Natural killer cell (primary cell): Measurements from ENCODE around the gene MYOF. TPM values are rescaled to one million over a fixed set of nuclear protein-coding genes. Genes with fewer than 3 reads are reported as not detected.

Experiments used
- ATAC-seq, 3 donors: fragments of 150-1000 bp in 2 of 3; fragments of 200-7000 bp in 1 of 3; cut with Tn5 transposase; 1 replicate in 1 of 3; 2 replicates in 2 of 3; pipeline ENCODE4 v1.10.0; 2021; ENCODE audit warnings: mild to moderate bottlenecking in 2 of 3, moderate library complexity in 2 of 3
- DNase-seq, 2 donors: peaks; one replicate each; pipeline versions ENCODE4 v3.0.0 to v3.0.0-alpha.2; 2013 to 2021; ENCODE audit warnings: mixed read lengths in 1 of 2
- H3K27ac ChIP-seq: one replicate; pipeline ENCODE4 v1.5.1; 2013; ENCODE audit warnings: mild to moderate bottlenecking, low read length
- H3K27me3 ChIP-seq: one replicate; pipeline ENCODE4 v1.6.1; 2013; ENCODE audit warnings: low read length; ENCODE audit not compliant: control insufficient read depth, insufficient read depth
- H3K36me3 ChIP-seq: one replicate; pipeline ENCODE4 v1.6.1; 2013; ENCODE audit warnings: low read length; ENCODE audit not compliant: control insufficient read depth, insufficient read depth
- H3K4me1 ChIP-seq: one replicate; pipeline ENCODE4 v1.6.1; 2013; ENCODE audit warnings: low read length; ENCODE audit not compliant: control insufficient read depth, insufficient read depth
- H3K4me3 ChIP-seq: one replicate; pipeline ENCODE4 v1.5.1; 2013; ENCODE audit warnings: low read length
- H3K9me3 ChIP-seq: one replicate; pipeline ENCODE4 v1.6.1; 2013; ENCODE audit warnings: low read length; ENCODE audit not compliant: control insufficient read depth, insufficient read depth
- H3K27ac Mint-ChIP-seq, 2 donors: one replicate each; pipeline ENCODE4 v1.8.0; 2022; ENCODE audit warnings: mild to moderate bottlenecking in 2 of 2, mixed read lengths in 2 of 2, moderate library complexity in 1 of 2
- H3K27me3 Mint-ChIP-seq, 2 donors: one replicate each; pipeline ENCODE4 v1.8.0; 2022; ENCODE audit warnings: low read depth in 2 of 2, mixed read lengths in 2 of 2
- H3K36me3 Mint-ChIP-seq: one replicate; pipeline ENCODE4 v1.8.0; 2022; ENCODE audit warnings: mixed read lengths
- H3K4me1 Mint-ChIP-seq, 2 donors: one replicate each; pipeline ENCODE4 v1.8.0; 2022; ENCODE audit warnings: mixed read lengths in 2 of 2
- H3K4me3 Mint-ChIP-seq: one replicate; pipeline ENCODE4 v1.8.0; 2022; ENCODE audit warnings: mild to moderate bottlenecking, moderate library complexity, mixed read lengths
- H3K9me3 Mint-ChIP-seq, 2 donors: one replicate each; pipeline ENCODE4 v1.8.0; 2022; ENCODE audit warnings: mixed read lengths in 2 of 2
- WGBS: methylation state at CpG from one replicate; pipeline ENCODE4 v1.1.7; 2013; ENCODE audit warnings: missing lambda C conversion rate; ENCODE audit not compliant: insufficient coverage; 5-methylcytosine and 5-hydroxymethylcytosine counted together
- intact Hi-C: fragments of 100-400 bp; cut with micrococcal nuclease; formaldehyde crosslinking; loops from one replicate; pipeline ENCODE4 v1.14.2; 2022
- total RNA-seq, 4 donors: library from RNA; stranded (reverse); fragments of 120-200 nt in 1 of 4; gene quantifications; one replicate each; pipeline versions ENCODE4 v1.2.3 to v1.2.4, GENCODE V29; 2013 to 2022
- TF ChIP-seq, protein P1 (sequence below): fragments of 200-600 bp; IDR thresholded peaks from one replicate; pipeline ENCODE4 v1.8.0; 2022; ENCODE audit warnings: antibody characterized with exemption

Gene MYOF
- total RNA-seq, 3 donors from 2014 or later (not counting 1 experiment from before 2014, with no cell fraction given), result 2.0 to 9.7 (median 2.9) TPM

DNA sequence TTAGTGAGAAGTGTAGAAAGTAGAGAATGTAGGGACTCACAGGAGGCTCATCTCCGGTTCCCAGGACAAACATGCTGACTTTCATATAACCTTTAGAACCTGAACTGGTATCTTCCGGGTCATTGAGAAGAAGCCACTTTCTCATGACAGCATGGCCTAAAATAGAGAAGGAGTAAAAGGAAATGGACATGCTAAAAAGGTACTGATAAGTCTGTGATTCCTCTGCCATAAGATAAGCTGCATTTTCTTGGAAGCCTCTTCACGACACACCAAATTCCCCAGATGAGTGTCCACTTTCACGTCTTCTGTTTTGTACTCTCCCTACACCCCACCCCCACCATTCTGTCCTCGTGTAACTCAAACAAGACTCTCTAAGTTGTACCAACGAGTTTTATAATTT is 79.9 kb downstream of the MYOF start:
- no peaks in the 10 kb centered on the region for H3K9me3 ChIP-seq
- DNase-seq (no peak), ATAC-seq (no peak)
- Mint-ChIP-seq H3K36me3 (no peaks in the 10 kb centered on the region), H3K27me3 (peaks cover 9% of the 10 kb centered on the region in 2 donors), H3K27ac (no peak overlapping the region), H3K4me1 (no peaks in the 10 kb centered on the region), H3K4me3 (no peak overlapping the region), H3K9me3 (no peaks in the 10 kb centered on the region)
- intact Hi-C loops, result no loop called here
- H3K27ac ChIP-seq, result no peak overlapping the region
- WGBS, result 73% methylated on average over 5 of the region's 6 CpGs
- no peaks in the 10 kb centered on the region for H3K27me3 ChIP-seq
- no peaks in the 10 kb centered on the region for H3K4me1 ChIP-seq
- TF ChIP-seq, protein P1, sequence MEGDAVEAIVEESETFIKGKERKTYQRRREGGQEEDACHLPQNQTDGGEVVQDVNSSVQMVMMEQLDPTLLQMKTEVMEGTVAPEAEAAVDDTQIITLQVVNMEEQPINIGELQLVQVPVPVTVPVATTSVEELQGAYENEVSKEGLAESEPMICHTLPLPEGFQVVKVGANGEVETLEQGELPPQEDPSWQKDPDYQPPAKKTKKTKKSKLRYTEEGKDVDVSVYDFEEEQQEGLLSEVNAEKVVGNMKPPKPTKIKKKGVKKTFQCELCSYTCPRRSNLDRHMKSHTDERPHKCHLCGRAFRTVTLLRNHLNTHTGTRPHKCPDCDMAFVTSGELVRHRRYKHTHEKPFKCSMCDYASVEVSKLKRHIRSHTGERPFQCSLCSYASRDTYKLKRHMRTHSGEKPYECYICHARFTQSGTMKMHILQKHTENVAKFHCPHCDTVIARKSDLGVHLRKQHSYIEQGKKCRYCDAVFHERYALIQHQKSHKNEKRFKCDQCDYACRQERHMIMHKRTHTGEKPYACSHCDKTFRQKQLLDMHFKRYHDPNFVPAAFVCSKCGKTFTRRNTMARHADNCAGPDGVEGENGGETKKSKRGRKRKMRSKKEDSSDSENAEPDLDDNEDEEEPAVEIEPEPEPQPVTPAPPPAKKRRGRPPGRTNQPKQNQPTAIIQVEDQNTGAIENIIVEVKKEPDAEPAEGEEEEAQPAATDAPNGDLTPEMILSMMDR, result no peak
- no peaks in the 10 kb centered on the region for H3K36me3 ChIP-seq
- H3K4me3 ChIP-seq, result no peak overlapping the region

GRCh38 chr10:93398528-93398927 is 83.6 kb downstream of the MYOF start:
- WGBS, result no CpG with 5 or more reads among the region's 3 CpGs
- H3K4me3 ChIP-seq, result no peak overlapping the region
- no peaks in the 10 kb centered on the region for H3K9me3 Mint-ChIP-seq
- intact Hi-C loops, result no loop called here
- H3K27me3 ChIP-seq, result no peaks in the 10 kb centered on the region
- H3K9me3 ChIP-seq, result no peaks in the 10 kb centered on the region
- no peaks in the 10 kb centered on the region for H3K4me1 Mint-ChIP-seq
- H3K4me1 ChIP-seq, result no peaks in the 10 kb centered on the region
- ATAC-seq (no peak), DNase-seq (no peak)
- H3K27me3 Mint-ChIP-seq, result peaks cover 6 to 9% of the 10 kb centered on the region in 2 donors
- no peaks in the 10 kb centered on the region for H3K36me3 ChIP-seq
- H3K4me3 Mint-ChIP-seq, result no peak overlapping the region
- no peaks in the 10 kb centered on the region for H3K36me3 Mint-ChIP-seq
- TF ChIP-seq, protein P1, result no peak
- H3K27ac Mint-ChIP-seq, result no peak overlapping the region
- H3K27ac ChIP-seq, result no peak overlapping the region

DNA sequence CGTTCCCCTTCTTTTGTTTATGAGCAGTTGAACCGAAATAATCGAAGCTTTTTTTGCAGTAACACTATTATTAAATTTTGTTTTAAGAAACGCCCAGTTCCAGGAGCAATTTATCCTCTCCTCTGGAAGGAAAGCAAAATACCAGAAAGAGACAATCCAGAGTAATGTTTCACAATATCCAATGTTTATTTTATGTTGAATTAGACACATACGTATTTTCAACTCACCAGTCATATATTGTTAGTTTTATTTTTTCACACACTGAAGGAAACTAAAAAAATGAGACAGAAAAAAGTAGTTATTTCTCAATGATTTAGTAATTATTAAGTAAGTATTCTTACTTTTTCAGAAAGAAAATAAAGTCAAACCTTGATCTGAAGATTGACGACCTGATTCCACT is 85.1 kb downstream of the MYOF start:
- no peak overlapping the region for H3K4me3 Mint-ChIP-seq
- H3K36me3 ChIP-seq, result no peaks in the 10 kb centered on the region
- peaks cover 0 to 3% of the 10 kb centered on the region in 2 donors for H3K27me3 Mint-ChIP-seq
- no peak overlapping the region for H3K27ac Mint-ChIP-seq
- H3K9me3 ChIP-seq, result no peaks in the 10 kb centered on the region
- intact Hi-C loops, result no loop called here
- TF ChIP-seq, protein P1, result no peak
- no peaks in the 10 kb centered on the region for H3K4me1 Mint-ChIP-seq
- no peak overlapping the region for H3K4me3 ChIP-seq
- H3K4me1 ChIP-seq, result no peaks in the 10 kb centered on the region
- ATAC-seq (no peak), DNase-seq (no peak)
- WGBS, result 89% methylated on average over 3 of the region's 6 CpGs
- H3K9me3 Mint-ChIP-seq, result no peaks in the 10 kb centered on the region
- no peaks in the 10 kb centered on the region for H3K36me3 Mint-ChIP-seq
- no peaks in the 10 kb centered on the region for H3K27me3 ChIP-seq
- no peak overlapping the region for H3K27ac ChIP-seq

DNA sequence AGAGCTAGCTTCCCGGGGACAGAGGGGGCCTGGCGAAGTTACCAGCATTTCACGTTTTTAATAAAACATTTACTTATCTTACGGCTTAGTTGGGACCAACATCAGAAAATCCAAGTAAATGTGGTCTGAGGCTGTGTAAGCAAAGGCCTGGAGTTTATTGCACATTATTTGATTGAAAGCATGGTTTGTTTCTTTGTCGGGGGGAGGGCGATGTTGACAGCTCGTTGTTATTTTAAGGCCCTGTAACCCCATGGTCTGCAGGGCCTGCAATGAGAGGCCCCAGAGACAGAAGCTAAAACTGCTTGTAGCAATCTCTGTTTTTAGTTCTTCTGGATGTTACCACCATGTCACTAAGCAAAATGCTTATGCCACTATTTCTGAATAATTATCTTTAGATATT is 88.9 kb downstream of the MYOF start:
- no peaks in the 10 kb centered on the region for H3K4me1 ChIP-seq
- DNase-seq, result no peak
- no peaks in the 10 kb centered on the region for H3K36me3 ChIP-seq
- Mint-ChIP-seq H3K4me1 (no peaks in the 10 kb centered on the region), H3K4me3 (no peak overlapping the region), H3K9me3 (no peaks in the 10 kb centered on the region), H3K27me3 (peaks cover 0 to 10% of the 10 kb centered on the region in 2 donors), H3K27ac (no peak overlapping the region), H3K36me3 (no peaks in the 10 kb centered on the region)
- no peaks in the 10 kb centered on the region for H3K27me3 ChIP-seq
- TF ChIP-seq, protein P1, result no peak
- ATAC-seq, result no peak
- intact Hi-C loops, result no loop called here
- no peaks in the 10 kb centered on the region for H3K9me3 ChIP-seq
- no peak overlapping the region for H3K27ac ChIP-seq
- WGBS, result 87% methylated on average over 6 of the region's 7 CpGs
- H3K4me3 ChIP-seq, result no peak overlapping the region
